Measurements from ENCODE around the gene CLSTN2. TPM values are rescaled to one million over a fixed set of nuclear protein-coding genes. Genes with fewer than 3 reads are reported as not detected.

The CLSTN2 gene
- polyA plus RNA-seq, 3 donors = not detected

- no peaks in the 10 kb centered on the region for H3K4me1 Mint-ChIP-seq
- no peak overlapping the region for H3K4me3 Mint-ChIP-seq
- no peak for DNase-seq
- H2AFZ ChIP-seq (ENCODE audit: insufficient read depth, low read depth, low read length, poor library complexity, severe bottlenecking) = no peak overlapping the region
- H3K79me2 ChIP-seq (ENCODE audit: insufficient read depth, low read length) = no peaks in the 10 kb centered on the region
- H4K20me1 ChIP-seq (ENCODE audit: insufficient read depth, low read length) = no peaks in the 10 kb centered on the region
- H3K27me3 ChIP-seq (ENCODE audit: control insufficient read depth in 2 of 2, insufficient read depth in 2 of 2, low read length in 2 of 2) = no peaks in the 10 kb centered on the region
- TF ChIP-seq CTCF (IDR thresholded peaks at IDR 0.05) = no peak
- no peaks in the 10 kb centered on the region for H3K36me3 Mint-ChIP-seq
- H3K27me3 Mint-ChIP-seq (ENCODE audit: low read depth in 3 of 3) = peaks cover 0 to 5% (median 2%) of the 10 kb centered on the region in 3 donors
- 69% methylated on average over 2 of the region's 3 CpGs for WGBS (ENCODE audit: insufficient coverage)
- H3K4me1 ChIP-seq (ENCODE audit: control insufficient read depth in 1 of 2, insufficient read depth in 2 of 2, low read length in 2 of 2) = no peaks in the 10 kb centered on the region
- H3K9me3 ChIP-seq (replicated peaks in 1 of 2; ENCODE audit: control insufficient read depth in 1 of 2, insufficient read depth in 1 of 2, low read length in 2 of 2) = no peaks in the 10 kb centered on the region
- no peak overlapping the region for H3K4me3 ChIP-seq (replicated peaks in 1 of 3; ENCODE audit: low read depth in 2 of 3, low read length in 3 of 3)
- no peak overlapping the region for H3K27ac Mint-ChIP-seq
- intact Hi-C loops (cut with micrococcal nuclease) = no loop called here
- H3K4me2 ChIP-seq (replicated peaks; ENCODE audit: extremely low read depth, low read length, poor library complexity, severe bottlenecking) = no peak overlapping the region
- H3K36me3 ChIP-seq (replicated peaks in 1 of 2; ENCODE audit: control insufficient read depth in 1 of 2, insufficient read depth in 2 of 2, low read length in 2 of 2) = no peaks in the 10 kb centered on the region
- peaks cover 0 to 4% (median 2%) of the 10 kb centered on the region in 7 donors for H3K9me3 Mint-ChIP-seq
- no peak overlapping the region for H3K9ac ChIP-seq (ENCODE audit: insufficient read depth, low read length, poor library complexity, severe bottlenecking)
- H3K27ac ChIP-seq (ENCODE audit: low read depth in 1 of 2, low read length in 2 of 2) = no peak overlapping the region
Observed at GRCh38 chr3:140355481-140355880, 420.5 kb downstream of the CLSTN2 start.

GRCh38 chr3:140358686-140359085, 423.7 kb downstream of the CLSTN2 start:
- Histone ChIP-seq H3K4me3 (replicated peaks in 1 of 3; ENCODE audit: low read depth in 2 of 3, low read length in 3 of 3) (no peak overlapping the region), H3K4me2 (replicated peaks; ENCODE audit: extremely low read depth, low read length, poor library complexity, severe bottlenecking) (no peak overlapping the region), H3K9me3 (replicated peaks in 1 of 2; ENCODE audit: control insufficient read depth in 1 of 2, insufficient read depth in 1 of 2, low read length in 2 of 2) (no peaks in the 10 kb centered on the region), H2AFZ (ENCODE audit: insufficient read depth, low read depth, low read length, poor library complexity, severe bottlenecking) (no peak overlapping the region), H4K20me1 (ENCODE audit: insufficient read depth, low read length) (no peaks in the 10 kb centered on the region), H3K9ac (ENCODE audit: insufficient read depth, low read length, poor library complexity, severe bottlenecking) (no peak overlapping the region), H3K36me3 (replicated peaks in 1 of 2; ENCODE audit: control insufficient read depth in 1 of 2, insufficient read depth in 2 of 2, low read length in 2 of 2) (no peaks in the 10 kb centered on the region), H3K4me1 (ENCODE audit: control insufficient read depth in 1 of 2, insufficient read depth in 2 of 2, low read length in 2 of 2) (no peaks in the 10 kb centered on the region), H3K27ac (ENCODE audit: low read depth in 1 of 2, low read length in 2 of 2) (no peak overlapping the region), H3K27me3 (ENCODE audit: control insufficient read depth in 2 of 2, insufficient read depth in 2 of 2, low read length in 2 of 2) (no peaks in the 10 kb centered on the region), H3K79me2 (ENCODE audit: insufficient read depth, low read length) (no peaks in the 10 kb centered on the region)
- 73% methylated on average over 2 of the region's 3 CpGs for WGBS (ENCODE audit: insufficient coverage)
- no peak for TF ChIP-seq CTCF (IDR thresholded peaks at IDR 0.05)
- no peak for DNase-seq
- H3K36me3 Mint-ChIP-seq = no peaks in the 10 kb centered on the region
- no peaks in the 10 kb centered on the region for H3K4me1 Mint-ChIP-seq
- intact Hi-C loops (cut with micrococcal nuclease) = no loop called here
- peaks cover 0 to 5% (median 2%) of the 10 kb centered on the region in 7 donors for H3K9me3 Mint-ChIP-seq
- no peak overlapping the region for H3K4me3 Mint-ChIP-seq
- H3K27me3 Mint-ChIP-seq (ENCODE audit: low read depth in 3 of 3) = peaks cover 2 to 4% (median 3%) of the 10 kb centered on the region in 3 donors
- peak overlapping the region in 1 of 7 donors; percentile 36 for H3K27ac Mint-ChIP-seq
